ENCODE data around the gene CNTNAP1.

The CNTNAP1 gene

GRCh38 chr17:42743595-42744282, 61.4 kb downstream of the CNTNAP1 start:
- no peak for DNase-seq

- peak; percentile 30 to 38 for DNase-seq
Measured at GRCh38 chr17:42744283-42744805, 62.0 kb downstream of the CNTNAP1 start.

- DNase-seq = peak; percentile 79 to 89
Measured at GRCh38 chr17:42744806-42745617, 62.7 kb downstream of the CNTNAP1 start, which contains the start of gene EZH1. Gene EZH1, minus strand, starts transcription at chr17:42745040. Its CDS starts 16,099 bp downstream, at chr17:42728941.

- no peak for DNase-seq
Measured at GRCh38 chr17:42748202-42748907, 66.0 kb downstream of the CNTNAP1 start.

- DNase-seq = no peak
Measured at GRCh38 chr17:42748908-42749798, 66.8 kb downstream of the CNTNAP1 start.

Measured in inflammatory macrophage treated with lipopolysaccharide for 1 hour (primary cell).